Stomach (tissue), 9 donors: ENCODE data around the gene RBPJ. TPM values are rescaled to one million over a fixed set of nuclear protein-coding genes. Genes with fewer than 3 reads are reported as not detected.
A peak's percentile ranks its signal among the peaks of the same experiment; 100 is the strongest.

Source experiments
- DNase-seq, 2 donors: peaks; one replicate each; pipeline versions ENCODE4 v3.0.0 to v3.0.0-alpha.2; 2013 to 2019
- H3K27ac ChIP-seq, 5 donors: fragments of 200-600 bp in 4 of 5; sonication (generic) in 4 of 5; one replicate each; pipeline ENCODE4 v1.5.1; 2013 to 2019; ENCODE audit warnings: mild to moderate bottlenecking in 1 of 5, moderate library complexity in 1 of 5
- H3K27me3 ChIP-seq, 3 donors: fragments of 200-600 bp; sonication (generic); one replicate each; pipeline ENCODE4 v1.5.1; 2017 to 2019; ENCODE audit warnings: mixed run types in 1 of 3
- H3K36me3 ChIP-seq, 4 donors: fragments of 200-600 bp; sonication (generic); 1 replicate in 3 of 4; 2 replicates in 1 of 4; pipeline ENCODE4 v1.5.1; 2016 to 2019
- H3K4me1 ChIP-seq, 4 donors: fragments of 200-600 bp; sonication (generic); one replicate each; pipeline ENCODE4 v1.5.1; 2016 to 2019
- H3K4me3 ChIP-seq, 4 donors: fragments of 200-600 bp; sonication (generic) in 3 of 4; one replicate each; pipeline ENCODE4 v1.5.1; 2016 to 2019; ENCODE audit warnings: mild to moderate bottlenecking in 1 of 4
- H3K9me3 ChIP-seq, 4 donors: fragments of 200-600 bp; sonication (generic); one replicate each; pipeline ENCODE4 v1.5.1; 2016 to 2019
- EP300 ChIP-seq: sonication (generic); formaldehyde crosslinking; IDR thresholded peaks from one replicate; pipeline ENCODE4 v1.6.1; 2017; ENCODE audit warnings: antibody characterized with exemption
- POLR2A ChIP-seq, 4 donors: fragments of 450-650 bp; IDR thresholded peaks; one replicate each; pipeline ENCODE4 v1.6.1; 2016; ENCODE audit warnings: antibody characterized with exemption in 4 of 4, control low read depth in 2 of 4, mild to moderate bottlenecking in 1 of 4, moderate library complexity in 1 of 4
- POLR2AphosphoS5 ChIP-seq, 3 donors: sonication (generic); formaldehyde crosslinking; IDR thresholded peaks; one replicate each; pipeline ENCODE4 v1.6.1; 2016; ENCODE audit warnings: antibody characterized with exemption in 3 of 3
- whole genome bisulfite sequencing, 5 donors: extraction: QIAGEN DNeasy Blood & Tissue Kit in 3 of 5; methylation state at CpG; one replicate each; pipeline versions ENCODE4 v1.1.5 to v1.1.7; 2013 to 2018; 5-methylcytosine and 5-hydroxymethylcytosine counted together
- intact Hi-C: fragments of 100-400 bp; cut with DNase I; formaldehyde crosslinking; loops from one replicate; pipeline ENCODE4 v1.15.1; 2023; ENCODE audit warnings: low total_unique reads
- polyA plus RNA-seq, 3 donors: library from polyadenylated mRNA; stranded (reverse); fragments of 200-250 nt; gene quantifications; one replicate each; pipeline ENCODE4 v1.2.3, GENCODE V29; 2013
- total RNA-seq, 5 donors: library from RNA; depleted of rRNA; stranded (reverse); fragments of >200 nt; gene quantifications; one replicate each; pipeline versions ENCODE4 v1.1.0 to v1.2.3, GENCODE V29; 2014 to 2016
- TF ChIP-seq, protein P1 (sequence below), 7 experiments: fragments of 450-650 bp in 4 of 7; fragments of 200-600 bp in 3 of 7; sonication (generic) in 3 of 7; IDR thresholded peaks; one replicate each; pipeline ENCODE4 v1.5.1; 2016 to 2019; ENCODE audit warnings: antibody characterized with exemption in 7 of 7, control low read depth in 2 of 7, mild to moderate bottlenecking in 1 of 7
- donor health status: healthy with polysubstance abuse.
- donor health status: Bipolar disorder and iron deficiency.
- donor health status: healthy.

The RBPJ gene
- total and polyA plus RNA-seq, 8 donors = 23.2 to 184 (median 45.8) TPM

DNA sequence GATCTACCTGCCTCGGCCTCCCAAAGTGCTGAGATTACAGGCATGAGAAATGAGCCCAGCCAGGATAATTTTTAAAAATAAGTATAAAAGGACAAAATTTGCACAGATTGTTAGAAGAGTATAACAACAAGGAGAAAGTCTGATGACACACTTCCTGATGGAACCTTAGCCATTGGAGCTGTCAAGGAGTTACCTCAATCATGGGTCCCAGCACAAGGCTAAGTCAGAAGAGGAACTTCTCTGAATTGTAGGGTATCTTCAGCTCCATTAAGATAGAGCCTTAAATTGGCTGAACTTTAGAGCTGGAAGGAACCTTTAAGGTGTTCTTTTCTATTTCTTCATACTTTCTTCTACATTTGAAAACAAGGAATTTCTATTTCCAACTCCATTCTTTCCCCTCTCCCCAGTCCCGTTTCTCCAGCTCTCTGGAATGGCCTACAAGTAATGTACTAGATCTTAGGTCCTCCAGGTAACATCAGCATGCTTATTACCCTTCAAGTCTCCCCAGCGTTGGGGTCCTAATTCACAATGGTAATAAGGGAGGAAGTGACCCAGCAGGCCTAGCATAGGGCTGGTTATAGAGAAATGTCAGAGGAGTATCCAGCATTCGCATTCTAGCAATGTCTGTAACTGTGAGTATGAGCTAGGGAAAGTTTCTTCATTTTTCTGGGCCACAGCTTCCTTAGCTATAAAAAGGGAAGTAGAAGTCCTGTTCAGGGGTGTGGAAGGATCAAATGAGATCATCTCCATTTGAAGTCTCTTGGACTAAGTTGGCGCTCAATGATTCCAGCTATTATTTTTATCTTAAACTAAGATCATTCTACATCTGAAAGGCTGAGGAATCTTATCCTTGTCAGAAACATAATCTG, 18.5 kb upstream of the RBPJ start:
- H3K36me3 ChIP-seq = no peaks in the 10 kb centered on the region
- no peak for DNase-seq
- H3K9me3 ChIP-seq = no peaks in the 10 kb centered on the region
- H3K27me3 ChIP-seq = no peaks in the 10 kb centered on the region
- WGBS, 5 donors = 89 to 94% (median 92%) methylated on average over 5 of the region's 5 CpGs
- TF ChIP-seq, protein P1, sequence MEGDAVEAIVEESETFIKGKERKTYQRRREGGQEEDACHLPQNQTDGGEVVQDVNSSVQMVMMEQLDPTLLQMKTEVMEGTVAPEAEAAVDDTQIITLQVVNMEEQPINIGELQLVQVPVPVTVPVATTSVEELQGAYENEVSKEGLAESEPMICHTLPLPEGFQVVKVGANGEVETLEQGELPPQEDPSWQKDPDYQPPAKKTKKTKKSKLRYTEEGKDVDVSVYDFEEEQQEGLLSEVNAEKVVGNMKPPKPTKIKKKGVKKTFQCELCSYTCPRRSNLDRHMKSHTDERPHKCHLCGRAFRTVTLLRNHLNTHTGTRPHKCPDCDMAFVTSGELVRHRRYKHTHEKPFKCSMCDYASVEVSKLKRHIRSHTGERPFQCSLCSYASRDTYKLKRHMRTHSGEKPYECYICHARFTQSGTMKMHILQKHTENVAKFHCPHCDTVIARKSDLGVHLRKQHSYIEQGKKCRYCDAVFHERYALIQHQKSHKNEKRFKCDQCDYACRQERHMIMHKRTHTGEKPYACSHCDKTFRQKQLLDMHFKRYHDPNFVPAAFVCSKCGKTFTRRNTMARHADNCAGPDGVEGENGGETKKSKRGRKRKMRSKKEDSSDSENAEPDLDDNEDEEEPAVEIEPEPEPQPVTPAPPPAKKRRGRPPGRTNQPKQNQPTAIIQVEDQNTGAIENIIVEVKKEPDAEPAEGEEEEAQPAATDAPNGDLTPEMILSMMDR (IDR thresholded peaks at IDR 0.05) = no peak
- no peak for TF ChIP-seq POLR2A (IDR thresholded peaks at IDR 0.05)
- no peak for TF ChIP-seq POLR2AphosphoS5 (IDR thresholded peaks at IDR 0.05)
- no peak for TF ChIP-seq EP300
- peaks cover 0 to 10% (median 2%) of the 10 kb centered on the region in 4 donors for H3K4me1 ChIP-seq
- intact Hi-C loops = no loop called here
- no peak overlapping the region for H3K4me3 ChIP-seq
- H3K27ac ChIP-seq = no peak overlapping the region

DNA sequence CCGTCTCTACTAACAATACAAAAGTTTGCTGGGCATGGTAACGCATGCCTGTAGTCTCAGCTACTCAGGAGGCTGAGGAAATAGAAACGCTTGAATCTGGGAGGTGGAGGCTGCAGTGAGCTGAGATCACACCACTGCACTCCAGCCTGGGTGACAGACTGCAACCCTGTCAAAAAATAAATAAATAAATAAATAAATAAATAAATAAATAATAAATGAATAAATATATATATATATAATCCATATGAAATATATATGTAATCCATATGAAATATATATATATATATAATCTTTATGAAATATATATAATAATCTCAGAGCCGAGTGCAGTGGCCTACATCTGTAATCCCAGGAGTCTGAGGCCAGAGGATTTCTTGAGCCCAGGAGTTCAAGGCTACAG, 17.8 kb upstream of the RBPJ start:
- TF ChIP-seq POLR2AphosphoS5 (IDR thresholded peaks at IDR 0.05) = no peak
- no peak for TF ChIP-seq POLR2A (IDR thresholded peaks at IDR 0.05)
- TF ChIP-seq, protein P1 (IDR thresholded peaks at IDR 0.05) = no peak
- TF ChIP-seq EP300 = no peak
- H3K4me1 ChIP-seq = peaks cover 0 to 8% (median 2%) of the 10 kb centered on the region in 4 donors
- WGBS, 5 donors = 97 to 99% (median 98%) methylated on average over 4 of the region's 4 CpGs
- H3K4me3 ChIP-seq = no peak overlapping the region
- no peaks in the 10 kb centered on the region for H3K9me3 ChIP-seq
- no peaks in the 10 kb centered on the region for H3K36me3 ChIP-seq
- no peaks in the 10 kb centered on the region for H3K27me3 ChIP-seq
- intact Hi-C loops = no loop called here
- no peak for DNase-seq
- no peak overlapping the region for H3K27ac ChIP-seq

DNA sequence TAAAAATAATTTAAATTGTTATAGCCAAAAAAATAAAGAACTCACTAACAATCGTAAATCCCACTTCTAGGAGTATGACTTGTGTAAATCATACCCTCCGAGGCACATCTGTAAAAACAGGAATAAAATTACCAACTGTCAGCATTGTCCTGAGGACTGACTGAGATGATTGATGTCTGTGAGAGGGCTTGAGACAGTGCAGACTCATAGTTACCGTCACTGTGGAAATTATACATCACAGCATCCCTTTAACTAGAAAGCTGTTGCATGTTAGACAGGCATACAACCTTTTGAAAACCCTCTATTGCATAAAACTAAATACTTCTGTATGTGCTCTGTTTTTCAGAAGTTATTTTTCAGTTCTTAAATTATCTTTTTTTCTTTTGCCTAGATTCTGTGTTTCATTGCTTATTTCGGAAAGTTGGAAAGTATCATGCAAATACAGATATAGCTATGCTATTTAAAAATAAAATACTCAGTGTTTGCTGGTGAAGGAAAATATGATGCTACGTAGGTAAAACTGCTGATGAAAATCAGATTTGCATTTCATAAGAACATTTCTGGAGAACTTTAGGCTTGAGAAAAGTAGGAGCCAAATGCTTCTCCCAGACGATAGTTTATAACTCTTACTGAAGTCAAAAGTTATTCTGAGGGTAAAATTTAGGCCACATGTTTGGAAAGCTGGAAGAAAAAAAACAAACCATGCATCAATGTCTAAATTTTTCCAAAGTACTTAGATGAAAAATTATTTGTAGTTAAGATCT, 13.6 kb upstream of the RBPJ start:
- no peak for TF ChIP-seq EP300
- intact Hi-C loops = no loop called here
- Histone ChIP-seq H3K9me3 (no peaks in the 10 kb centered on the region), H3K27ac (peak overlapping the region in 1 of 5 donors; percentile 31), H3K36me3 (no peaks in the 10 kb centered on the region), H3K4me1 (no peaks in the 10 kb centered on the region), H3K27me3 (no peaks in the 10 kb centered on the region), H3K4me3 (no peak overlapping the region)
- 67 to 85% (median 74%) methylated on average over 6 of the region's 6 CpGs for WGBS, 5 donors
- peak in 1 of 2 donors; percentile 36 for DNase-seq

DNA sequence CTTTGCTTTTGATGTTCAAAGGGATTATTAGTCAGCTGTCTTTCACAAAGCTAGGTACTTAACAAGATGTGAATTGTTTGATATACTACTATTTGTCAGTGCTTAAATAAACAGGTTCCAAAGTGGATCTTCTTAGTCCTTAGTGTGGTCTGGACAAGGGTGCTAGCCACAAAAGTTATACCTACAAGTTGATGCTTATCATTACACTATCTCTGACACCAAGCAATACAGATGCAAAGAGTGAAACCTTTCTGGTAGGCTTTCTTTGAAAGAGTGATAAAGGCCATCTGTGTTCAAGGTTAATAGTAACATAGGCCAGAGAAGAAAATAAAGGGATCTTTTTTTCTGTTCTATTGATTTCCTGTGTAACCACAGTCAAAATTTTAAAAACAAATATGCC, 12.2 kb upstream of the RBPJ start:
- H3K9me3 ChIP-seq = no peaks in the 10 kb centered on the region
- no peaks in the 10 kb centered on the region for H3K27me3 ChIP-seq
- no peak for TF ChIP-seq EP300
- TF ChIP-seq POLR2AphosphoS5 (IDR thresholded peaks at IDR 0.05) = no peak
- no peaks in the 10 kb centered on the region for H3K36me3 ChIP-seq
- intact Hi-C loops = no loop called here
- no peaks in the 10 kb centered on the region for H3K4me1 ChIP-seq
- no peak for DNase-seq
- no peak overlapping the region for H3K27ac ChIP-seq
- no peak overlapping the region for H3K4me3 ChIP-seq

DNA sequence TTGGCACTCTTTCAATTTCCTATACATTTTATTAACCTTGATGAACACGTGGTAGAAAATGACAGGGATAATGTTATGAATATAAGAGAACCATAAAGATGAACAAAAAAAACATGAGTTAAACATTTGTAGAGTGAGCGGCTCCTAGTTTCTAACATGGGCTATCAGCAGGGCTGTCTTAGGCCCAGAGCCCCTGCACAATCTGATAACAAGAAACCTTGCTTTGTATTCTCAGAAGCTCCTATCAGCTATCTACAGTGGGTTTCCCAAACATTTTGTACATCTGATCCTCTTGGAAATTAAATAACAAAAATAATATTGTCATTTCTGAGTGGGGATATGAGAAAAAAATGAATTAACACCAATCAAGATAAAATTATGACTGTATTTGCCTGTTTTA, 10.6 kb upstream of the RBPJ start:
- H3K36me3 ChIP-seq = no peaks in the 10 kb centered on the region
- no peaks in the 10 kb centered on the region for H3K27me3 ChIP-seq
- TF ChIP-seq, protein P1 (IDR thresholded peaks at IDR 0.05) = no peak
- TF ChIP-seq POLR2A (IDR thresholded peaks at IDR 0.05) = no peak
- no peak for TF ChIP-seq POLR2AphosphoS5 (IDR thresholded peaks at IDR 0.05)
- TF ChIP-seq EP300 = no peak
- no peaks in the 10 kb centered on the region for H3K4me1 ChIP-seq
- 68 to 79% (median 75%) methylated on average over 2 of the region's 2 CpGs for WGBS, 5 donors
- intact Hi-C loops = no loop called here
- H3K9me3 ChIP-seq = peaks cover 0 to 13% (median 7%) of the 10 kb centered on the region in 4 donors
- DNase-seq = no peak
- H3K4me3 ChIP-seq = no peak overlapping the region
- no peak overlapping the region for H3K27ac ChIP-seq
